Calu3 (cell line): ENCODE data around the gene MOCOS. TPM values are rescaled to one million over a fixed set of nuclear protein-coding genes. Genes with fewer than 3 reads are reported as not detected.
"Not testable (repeated sequence)": the region's sequence is repeated elsewhere in the genome, so short reads cannot be mapped to it uniquely, and the experiment has no call there.

Experiments
- BruUV-seq: library from RNA; stranded (reverse); fragments of 400-500 nt; replicated peaks from 2 replicates; lab custom pipeline; 2021; lab: Mats Ljungman, UMichigan
- CTCF ChIA-PET: fragments of 300-600 bp; sonication (Branson Sonifier 250); formaldehyde crosslinking; loops from one replicate; lab custom pipeline; 2022; ENCODE audit warnings: antibody characterized with exemption; lab: Charles Lee
- DNase-seq: peaks from one replicate; pipeline ENCODE4 v3.0.0; 2022
- H3K27ac Mint-ChIP-seq: one replicate; pipeline ENCODE4 v1.8.0; 2022; ENCODE audit warnings: mixed read lengths; ENCODE audit not compliant: unreplicated experiment
- H3K27me3 Mint-ChIP-seq: one replicate; pipeline ENCODE4 v1.8.0; 2022; ENCODE audit warnings: mixed read lengths; ENCODE audit not compliant: unreplicated experiment
- H3K36me3 Mint-ChIP-seq: one replicate; pipeline ENCODE4 v1.8.0; 2022; ENCODE audit warnings: mild to moderate bottlenecking, moderate library complexity, mixed read lengths; ENCODE audit not compliant: insufficient read depth, unreplicated experiment
- H3K4me1 Mint-ChIP-seq: one replicate; pipeline ENCODE4 v1.8.0; 2022; ENCODE audit warnings: mild to moderate bottlenecking, low read depth, mixed read lengths; ENCODE audit not compliant: unreplicated experiment
- H3K4me3 Mint-ChIP-seq: one replicate; pipeline ENCODE4 v1.8.0; 2022; ENCODE audit warnings: mild to moderate bottlenecking, low read depth, moderate library complexity, mixed read lengths; ENCODE audit not compliant: unreplicated experiment
- H3K9me3 Mint-ChIP-seq: one replicate; pipeline ENCODE4 v1.8.0; 2022; ENCODE audit warnings: low read depth, mixed read lengths; ENCODE audit not compliant: unreplicated experiment
- CTCF ChIP-seq: fragments of 200-600 bp; IDR thresholded peaks from one replicate; pipeline ENCODE4 v1.8.0; 2022; ENCODE audit warnings: antibody characterized with exemption; ENCODE audit not compliant: unreplicated experiment
- intact Hi-C: fragments of 100-400 bp; cut with micrococcal nuclease; formaldehyde crosslinking; loops from one replicate; pipeline ENCODE4 v1.10.0; 2022; ENCODE audit not compliant: unreplicated experiment
- total RNA-seq: library from RNA; stranded (reverse); gene quantifications from 2 replicates; pipeline ENCODE4 v1.2.3, GENCODE V29; 2022

Gene MOCOS
- total RNA-seq, 1 experiment from 2014 or later = 24.5 TPM

GRCh38 chr18:36203360-36203895, 16.1 kb downstream of the MOCOS start:
- no peak for TF ChIP-seq CTCF
- Mint-ChIP-seq H3K4me3 (no peak overlapping the region), H3K4me1 (no peaks in the 10 kb centered on the region), H3K36me3 (peaks cover 58% of the 10 kb centered on the region), H3K27me3 (no peaks in the 10 kb centered on the region), H3K9me3 (peaks cover 6% of the 10 kb centered on the region), H3K27ac (no peak overlapping the region)
- DNase-seq = no peak
- intact Hi-C loops = no loop called here
- BruUV-seq = no TSS peak
- CTCF ChIA-PET = no interaction called here

- TF ChIP-seq CTCF = no peak
- no peak overlapping the region for H3K27ac Mint-ChIP-seq
- no TSS peak for BruUV-seq
- H3K4me3 Mint-ChIP-seq = no peak overlapping the region
- peaks cover 49% of the 10 kb centered on the region for H3K36me3 Mint-ChIP-seq
- peaks cover 6% of the 10 kb centered on the region for H3K9me3 Mint-ChIP-seq
- no peaks in the 10 kb centered on the region for H3K4me1 Mint-ChIP-seq
- intact Hi-C loops = no loop called here
- CTCF ChIA-PET = no interaction called here
- H3K27me3 Mint-ChIP-seq = no peaks in the 10 kb centered on the region
- DNase-seq = no peak
These were observed 17.9 kb downstream of the MOCOS start for GRCh38 chr18:36205166-36205565.

GRCh38 chr18:36207303-36207702, 20.0 kb downstream of the MOCOS start:
- no peak overlapping the region for H3K4me3 Mint-ChIP-seq
- no peaks in the 10 kb centered on the region for H3K4me1 Mint-ChIP-seq
- CTCF ChIA-PET = no interaction called here
- TF ChIP-seq CTCF = no peak
- H3K27me3 Mint-ChIP-seq = no peaks in the 10 kb centered on the region
- intact Hi-C loops = no loop called here
- H3K36me3 Mint-ChIP-seq = peaks cover 40% of the 10 kb centered on the region
- no peak overlapping the region for H3K27ac Mint-ChIP-seq
- BruUV-seq = no TSS peak
- DNase-seq = no peak
- peaks cover 6% of the 10 kb centered on the region for H3K9me3 Mint-ChIP-seq

- intact Hi-C loops, H3K27ac Mint-ChIP-seq, CTCF ChIA-PET, DNase-seq, H3K4me1 Mint-ChIP-seq, H3K4me3 Mint-ChIP-seq, BruUV-seq, H3K9me3 Mint-ChIP-seq, H3K27me3 Mint-ChIP-seq: not testable (repeated sequence)
- H3K36me3 Mint-ChIP-seq = peaks cover 46% of the 10 kb centered on the region
These were observed 20.7 kb downstream of the MOCOS start for GRCh38 chr18:36207969-36208368.

- no peaks in the 10 kb centered on the region for H3K4me1 Mint-ChIP-seq
- peaks cover 48% of the 10 kb centered on the region for H3K36me3 Mint-ChIP-seq
These were observed 24.3 kb downstream of the MOCOS start for GRCh38 chr18:36211612-36212065.

More at GRCh38 chr18:36211612-36212065, 24.3 kb downstream of the MOCOS start:
- Mint-ChIP-seq H3K4me3 (no peak overlapping the region), H3K27me3 (no peaks in the 10 kb centered on the region), H3K9me3 (peaks cover 6% of the 10 kb centered on the region), H3K27ac (no peak overlapping the region)
- BruUV-seq = no TSS peak
- TF ChIP-seq CTCF = no peak
- no peak for DNase-seq
- intact Hi-C loops = no loop called here
- CTCF ChIA-PET = no interaction called here
